ENCODE results near the gene GMNN.
"Not testable (repeated sequence)": the region's sequence is repeated elsewhere in the genome, so short reads cannot be mapped to it uniquely, and the experiment has no call there.

Gene GMNN

DNA sequence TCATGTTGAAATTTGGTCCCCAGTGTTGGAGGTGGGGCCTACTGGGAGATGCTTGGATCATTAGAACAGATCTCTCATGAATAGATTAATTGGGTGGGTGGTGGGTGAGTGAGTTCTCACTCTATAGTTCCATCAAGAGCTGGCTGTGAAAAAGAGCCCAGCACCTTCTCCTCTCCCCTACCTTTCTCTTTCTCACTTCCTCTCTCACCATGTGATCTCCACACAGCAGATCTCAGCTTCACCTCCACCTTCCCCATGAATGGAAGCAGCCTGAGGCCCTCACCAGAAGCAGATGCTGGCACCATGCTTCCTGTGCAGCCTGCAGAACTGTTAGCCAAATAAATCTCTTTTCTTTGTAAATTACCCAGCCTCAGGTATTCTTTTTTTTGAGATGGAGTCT is 12.9 kb upstream of the GMNN start:
- DNase-seq (ENCODE audit: low read depth, low spot score), result no peak

DNA sequence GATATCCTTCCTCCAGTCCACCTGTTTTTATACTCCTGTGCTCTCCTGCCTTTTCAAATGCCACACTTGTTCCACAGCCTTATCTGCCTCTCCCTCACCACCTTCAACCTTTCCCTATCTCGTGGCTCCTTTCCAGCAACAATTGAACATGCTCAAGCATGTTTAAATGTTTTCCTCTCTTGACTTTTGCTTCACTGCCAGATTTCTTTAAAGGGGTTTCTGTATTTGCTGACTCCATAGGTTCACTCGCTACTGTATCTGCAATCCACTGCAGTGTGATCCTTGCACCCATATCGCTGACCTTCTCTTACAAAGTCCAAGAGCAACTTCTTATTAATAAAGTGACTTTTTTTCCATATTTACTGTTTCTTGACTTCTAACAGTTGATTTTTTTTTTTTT is 11.2 kb upstream of the GMNN start:
- no peak for DNase-seq (ENCODE audit: low read depth, low spot score)

DNA sequence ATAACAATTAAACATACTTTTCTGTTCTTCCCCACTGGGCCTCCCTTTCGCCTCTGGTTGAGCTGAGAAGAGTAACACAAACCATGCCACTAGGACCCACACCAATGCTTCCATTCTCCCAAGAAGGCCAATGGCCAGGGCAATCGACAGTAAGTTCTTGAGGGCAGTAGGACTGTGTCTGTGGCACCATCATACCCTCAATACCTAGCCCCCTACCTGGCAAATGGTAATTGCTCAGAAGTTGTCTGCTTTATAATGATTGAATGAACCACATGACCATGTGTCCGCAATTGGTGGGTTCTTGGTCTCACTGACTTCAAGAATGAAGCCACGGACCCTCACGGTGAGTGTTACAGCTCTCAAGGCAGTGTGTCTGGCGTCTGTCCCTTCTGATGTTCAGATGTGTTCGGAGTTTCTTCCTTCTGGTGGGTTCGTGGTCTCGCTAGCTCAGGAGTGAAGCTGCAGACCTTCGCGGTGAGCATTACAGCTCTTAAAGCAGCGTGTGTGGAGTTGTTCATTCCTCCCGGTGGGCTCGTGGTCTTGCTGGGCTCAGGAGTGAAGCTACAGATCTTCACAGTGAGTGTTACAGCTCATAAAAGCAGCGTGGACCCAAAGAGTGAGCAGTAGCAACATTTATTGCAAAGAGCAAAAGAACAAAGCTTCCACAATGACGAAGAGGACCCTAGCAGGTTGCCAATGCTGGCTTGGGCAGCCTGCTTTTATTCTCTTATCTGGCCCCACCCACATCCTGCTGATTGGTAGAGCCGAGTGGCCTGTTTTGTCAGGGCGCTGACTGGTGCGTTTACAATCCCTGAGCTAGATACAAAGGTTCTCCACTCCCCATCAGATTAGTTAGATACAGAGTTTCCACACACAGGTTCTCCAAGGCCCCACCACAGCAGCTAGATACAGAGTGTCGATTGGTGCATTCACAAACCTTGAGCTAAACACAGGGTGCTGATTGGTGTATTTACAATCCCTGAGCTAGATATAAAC is 9.6 kb upstream of the GMNN start:
- DNase-seq (ENCODE audit: low read depth, low spot score), result not testable (repeated sequence)

DNA sequence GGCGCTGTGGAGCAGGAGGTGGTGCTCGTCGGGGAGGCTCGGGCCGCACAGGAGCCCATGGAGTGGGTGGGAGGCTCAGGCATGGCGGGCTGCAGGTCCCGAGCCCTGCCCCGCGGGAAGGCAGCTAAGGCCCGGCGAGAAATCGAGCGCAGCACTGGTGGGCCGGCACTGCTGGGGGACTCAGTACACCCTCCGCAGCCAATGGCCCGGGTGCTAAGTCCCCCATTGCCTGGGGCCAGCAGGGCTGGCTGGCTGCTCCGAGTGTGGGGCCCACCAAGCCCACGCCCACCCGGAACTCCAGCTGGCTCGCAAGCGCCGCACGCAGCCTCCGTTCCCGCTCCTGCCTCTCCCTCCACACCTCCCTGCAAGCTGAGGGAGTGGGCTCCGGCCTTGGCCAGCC is 8.8 kb upstream of the GMNN start:
- DNase-seq (ENCODE audit: low read depth, low spot score), result not testable (repeated sequence)

DNA sequence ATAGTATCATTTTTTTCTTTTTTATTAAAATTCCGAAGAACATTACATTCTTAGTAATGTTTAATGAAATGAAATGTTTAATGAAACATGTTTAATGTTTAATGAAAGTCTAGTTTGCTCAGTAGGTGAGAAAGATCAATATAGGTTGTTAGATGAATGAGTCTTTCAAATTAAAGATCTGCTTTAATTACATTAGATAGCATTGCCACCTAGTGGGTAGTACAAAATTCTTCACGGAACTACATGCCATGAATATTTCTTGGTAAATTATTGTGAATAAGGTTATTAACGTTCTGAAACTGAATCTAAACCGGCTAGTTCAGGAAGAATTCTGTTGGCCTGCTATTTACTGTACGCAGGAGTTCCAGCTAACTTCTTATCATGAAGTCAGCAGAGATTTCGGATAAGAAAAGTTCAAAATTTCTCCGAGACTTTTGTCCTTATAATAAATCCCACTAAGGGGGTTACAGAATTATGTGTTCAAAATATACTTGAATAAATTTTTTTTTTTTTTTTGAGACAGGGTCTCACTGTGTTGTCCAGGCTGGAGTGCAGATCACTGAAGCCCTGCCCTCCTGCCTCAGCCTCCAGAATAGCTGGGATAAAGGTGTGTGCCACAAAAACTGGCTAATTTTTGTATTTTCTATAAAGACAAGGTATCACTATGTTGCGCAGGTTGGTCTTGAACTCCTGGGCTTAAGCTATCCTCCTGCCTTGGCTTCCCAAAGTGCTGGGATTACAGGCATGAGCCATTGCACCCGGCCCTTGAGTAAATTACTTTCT is 7.9 kb upstream of the GMNN start:
- no peak for DNase-seq (ENCODE audit: low read depth, low spot score)

DNA sequence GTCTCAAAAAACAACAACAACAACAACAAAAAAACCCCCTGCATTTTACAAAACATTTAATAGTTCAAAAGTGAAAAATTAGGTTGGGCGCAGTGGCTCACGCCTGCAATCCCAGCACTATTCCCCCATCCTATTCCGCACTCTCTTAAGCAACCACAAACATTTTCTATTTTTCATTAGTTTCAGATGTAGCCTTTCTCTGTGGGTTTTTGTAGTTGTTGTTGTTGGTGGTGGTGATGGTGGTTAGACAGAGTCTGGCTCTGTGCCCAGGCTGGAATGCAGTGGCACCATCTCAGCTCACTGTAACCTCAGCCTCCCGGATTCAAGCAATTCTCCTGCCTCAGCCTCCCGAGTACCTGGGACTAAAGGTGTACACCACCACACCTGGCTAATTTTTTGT is 6.4 kb upstream of the GMNN start:
- DNase-seq (ENCODE audit: low read depth, low spot score), result no peak

DNA sequence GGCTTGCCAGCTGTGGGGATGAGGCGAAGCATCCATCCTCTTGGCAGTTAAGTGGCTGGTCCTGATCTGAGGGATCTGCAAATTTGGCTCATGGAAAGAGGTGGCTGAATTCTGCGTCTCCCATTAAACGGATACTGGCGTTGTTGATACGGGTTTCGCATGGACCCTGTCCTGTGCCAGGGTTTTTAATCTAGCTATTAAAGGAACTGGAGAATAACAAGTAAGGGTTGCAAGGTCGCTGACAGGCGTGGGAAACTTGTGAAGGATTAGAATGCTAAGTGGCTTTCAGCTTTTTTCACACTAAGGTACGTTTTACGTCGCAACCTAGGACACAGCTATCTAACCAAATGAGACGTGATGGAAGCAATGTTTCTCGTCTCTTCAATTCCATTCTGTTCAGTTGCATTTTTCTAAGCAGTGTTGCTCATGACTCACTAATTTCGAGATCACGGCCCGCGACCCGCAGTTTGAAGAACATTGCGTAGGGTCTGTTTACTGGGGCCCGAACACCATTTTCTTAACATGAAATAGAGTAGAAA is 852 bp downstream of the GMNN start:
- DNase-seq (ENCODE audit: low read depth, low spot score), result no peak

DNA sequence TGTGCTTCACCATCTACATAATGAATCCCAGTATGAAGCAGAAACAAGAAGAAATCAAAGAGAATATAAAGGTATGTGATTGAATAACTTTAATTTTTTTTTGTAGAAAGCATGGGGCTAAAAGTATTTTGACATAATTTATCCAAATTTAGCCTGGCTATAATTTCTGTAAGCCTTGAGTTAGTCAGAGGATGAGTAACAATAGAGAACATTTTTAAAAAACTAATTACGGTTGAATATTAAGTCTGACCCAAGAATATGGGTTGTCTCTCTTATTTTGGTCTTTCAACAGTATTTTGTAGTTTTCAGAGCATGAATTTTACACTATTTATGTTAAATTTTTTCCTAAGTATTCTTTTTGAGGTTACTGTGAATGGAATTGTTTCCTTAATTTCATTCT is 2.5 kb downstream of the GMNN start:
- no peak for DNase-seq (ENCODE audit: low read depth, low spot score)

DNA sequence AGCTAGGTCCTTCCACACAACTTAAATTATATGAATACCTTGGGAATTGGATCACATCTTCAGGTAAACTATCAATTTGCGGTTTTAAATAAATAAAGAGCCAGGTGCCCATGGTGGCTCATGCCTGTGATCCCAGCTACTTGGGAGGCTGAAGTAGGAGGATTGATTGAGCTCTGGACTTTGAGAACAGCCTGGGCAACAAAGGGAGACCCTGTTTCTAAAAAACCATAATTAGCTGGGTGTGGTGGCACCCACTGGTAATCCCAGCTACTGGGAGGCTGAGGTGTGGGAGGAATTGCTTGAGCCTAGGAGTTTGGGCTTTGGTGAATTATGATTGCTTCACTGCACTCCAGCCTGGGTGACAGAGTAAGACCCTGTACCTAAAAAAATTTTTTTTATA is 3.4 kb downstream of the GMNN start:
- DNase-seq (ENCODE audit: low read depth, low spot score), result no peak

DNA sequence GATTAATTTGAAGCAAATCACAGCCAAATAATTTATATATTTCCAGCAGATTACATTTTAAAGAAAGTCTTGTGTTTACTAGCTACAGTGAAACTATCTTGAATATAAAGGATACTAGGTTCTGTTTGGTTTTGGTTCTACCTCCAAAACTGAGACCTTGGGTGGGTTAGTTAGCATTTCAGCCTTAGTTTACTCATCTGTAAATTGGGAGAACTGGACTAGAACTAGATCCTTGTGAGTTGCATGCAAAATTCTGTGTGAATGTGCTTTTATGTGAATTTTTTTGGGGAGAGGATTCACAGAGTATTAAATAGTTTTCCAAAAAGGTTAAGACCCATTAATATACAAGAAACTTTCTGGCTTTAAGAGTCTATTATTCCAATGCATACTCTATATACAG is 4.1 kb downstream of the GMNN start:
- DNase-seq (ENCODE audit: low read depth, low spot score), result no peak

DNA sequence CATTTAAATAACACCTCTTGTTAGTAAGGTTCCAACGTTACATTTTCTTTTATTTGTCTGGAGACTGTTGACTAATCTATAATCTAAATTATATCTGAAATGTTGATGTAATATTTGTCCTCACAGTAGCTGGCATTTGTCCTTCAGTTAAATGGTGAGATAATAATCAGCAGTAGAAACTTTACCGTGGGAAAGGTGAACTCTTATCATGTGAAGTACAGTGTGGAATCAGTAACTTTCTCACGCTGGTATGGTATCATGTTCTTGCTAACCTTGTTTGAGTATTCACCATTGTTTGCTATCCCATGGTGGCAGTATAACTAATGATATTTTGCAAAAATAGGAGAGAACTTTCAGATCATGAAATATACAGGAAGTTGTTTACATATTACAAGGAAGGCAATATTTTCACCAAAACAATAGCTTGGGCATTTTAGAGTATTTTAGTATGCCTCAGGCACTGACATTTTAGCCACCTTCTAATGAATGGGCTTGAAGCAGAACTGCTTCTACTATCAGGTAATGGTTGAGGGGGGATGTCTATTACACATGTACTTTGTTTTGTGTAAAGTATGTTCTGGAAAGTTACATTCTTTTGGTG is 4.8 kb downstream of the GMNN start:
- no peak for DNase-seq (ENCODE audit: low read depth, low spot score)

DNA sequence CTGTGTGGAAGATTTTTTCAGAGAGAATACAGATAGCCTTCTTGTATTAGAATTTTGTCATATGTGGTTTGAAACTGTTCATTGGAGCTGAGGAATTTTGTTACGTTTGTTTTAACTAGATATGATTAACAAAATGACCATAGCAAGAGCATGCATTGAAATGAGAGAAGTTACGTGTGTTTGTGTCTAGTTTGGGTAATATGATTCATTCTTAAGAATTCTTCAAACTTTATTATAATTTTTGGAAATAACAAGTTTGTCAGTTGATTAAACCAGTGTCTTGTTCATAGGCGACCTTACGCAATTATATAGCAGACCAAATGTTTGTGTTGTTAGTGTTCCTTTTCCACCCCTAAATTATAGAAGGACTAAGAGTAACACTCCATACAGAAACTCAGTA is 5.5 kb downstream of the GMNN start:
- no peak for DNase-seq (ENCODE audit: low read depth, low spot score)

DNA sequence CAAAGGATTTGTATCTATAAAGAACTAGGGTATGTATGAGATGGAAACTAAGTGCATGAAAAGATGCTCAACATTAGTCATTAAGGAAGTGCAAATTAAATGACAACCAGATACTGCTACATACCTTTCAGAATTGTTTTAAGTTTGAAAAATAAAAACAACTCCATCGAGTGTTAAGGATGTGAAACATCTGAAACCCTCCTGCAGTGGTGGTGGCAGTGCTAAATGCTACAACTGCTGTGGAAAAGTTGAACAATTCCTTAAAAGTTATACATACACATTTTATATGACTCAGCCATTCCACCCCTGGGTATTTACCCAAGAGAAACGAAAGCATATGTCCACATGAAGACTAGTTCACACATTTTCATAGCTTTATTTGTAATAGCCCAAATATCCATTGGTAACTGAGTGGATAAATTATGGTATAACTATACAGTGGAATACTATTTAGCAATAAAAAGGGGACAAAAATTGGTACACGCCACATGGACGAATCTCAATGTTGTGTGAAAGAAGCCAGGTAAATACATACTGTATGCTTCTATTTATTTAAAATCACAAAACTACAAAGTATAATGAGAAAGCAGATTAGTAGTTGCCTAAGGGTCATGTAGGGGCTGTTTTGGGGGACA is 13.4 kb downstream of the GMNN start:
- no peak for DNase-seq (ENCODE audit: low read depth, low spot score)

DNA sequence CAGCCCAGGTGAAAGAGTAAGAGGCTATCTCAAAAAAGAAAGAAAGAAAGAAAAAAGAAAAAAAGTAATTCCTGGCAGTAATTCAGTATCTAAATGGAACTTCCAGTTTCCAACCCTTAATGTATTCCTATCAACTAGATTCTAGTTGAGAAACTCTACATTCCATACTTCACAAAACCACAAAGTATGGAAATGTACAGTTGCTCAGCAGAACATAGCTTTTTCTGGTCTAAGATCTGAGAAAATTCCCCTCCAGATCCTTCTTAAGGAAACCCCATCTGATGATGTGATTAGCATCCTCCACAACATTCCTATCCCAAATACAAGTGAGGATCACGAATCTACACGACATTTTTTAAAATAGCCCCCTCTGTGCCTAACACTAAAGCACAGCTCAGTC is 20.4 kb downstream of the GMNN start:
- DNase-seq (ENCODE audit: low read depth, low spot score), result no peak

DNA sequence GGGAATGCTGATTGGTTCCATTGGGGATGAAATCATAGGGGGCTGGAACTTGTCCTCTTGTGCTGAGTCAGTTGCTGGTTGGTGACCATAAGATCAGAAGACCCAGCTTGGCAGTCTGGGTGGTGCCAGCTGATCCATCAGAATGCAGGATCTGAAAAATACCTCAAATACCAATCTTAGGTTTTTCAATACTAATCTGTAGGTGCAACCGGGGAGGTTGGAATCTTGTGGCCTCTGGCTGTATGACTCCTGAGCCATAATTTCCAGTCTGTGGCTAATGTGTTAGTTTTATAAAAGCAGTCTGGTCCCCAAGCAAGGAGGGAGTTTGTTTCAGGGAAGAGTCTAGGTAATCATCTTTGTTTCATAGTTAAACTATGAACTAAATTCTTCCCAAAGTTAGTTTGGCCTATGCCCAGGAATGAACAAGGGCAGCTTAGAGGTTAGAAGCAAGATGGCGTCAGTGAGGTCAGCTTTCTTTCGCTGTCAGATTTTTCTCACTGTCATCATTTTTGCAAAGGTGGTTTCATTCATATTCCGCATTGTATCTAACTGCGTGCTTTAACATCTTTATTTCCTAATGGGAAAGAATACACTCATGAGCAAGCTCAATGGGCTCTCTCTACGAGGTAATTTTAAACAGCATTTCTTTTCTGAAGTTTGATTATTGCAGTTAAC is 22.0 kb downstream of the GMNN start:
- DNase-seq (ENCODE audit: low read depth, low spot score), result no peak

DNA sequence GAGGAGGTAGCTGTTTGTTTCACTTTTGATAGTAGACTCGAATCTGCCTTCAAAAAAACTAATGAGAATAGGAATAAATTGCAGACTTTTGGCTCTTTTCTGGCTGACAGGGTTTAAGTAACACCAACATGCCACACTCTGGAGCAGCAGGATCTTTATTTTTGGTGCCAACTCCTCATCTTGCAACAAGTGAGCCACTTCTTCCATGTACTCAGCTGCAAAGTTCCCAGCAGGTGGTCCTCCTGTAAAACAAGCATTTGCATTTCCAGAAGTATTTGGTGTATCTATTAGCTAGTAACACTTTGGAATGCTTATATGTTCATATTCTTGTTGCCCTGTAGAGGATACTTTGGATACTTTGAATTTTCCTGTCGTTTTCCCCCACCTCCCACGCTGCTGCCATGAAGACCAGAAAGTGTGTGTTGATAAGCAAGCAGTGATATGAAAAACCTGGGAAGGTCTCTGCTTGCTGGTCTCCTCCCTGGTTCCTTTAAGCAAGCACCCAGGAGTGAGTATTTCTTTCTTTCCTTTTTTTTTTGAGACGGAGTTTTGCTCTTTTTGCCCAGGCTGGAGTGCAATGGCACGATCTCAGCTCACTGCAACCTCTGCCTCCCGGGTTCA is 23.0 kb downstream of the GMNN start:
- DNase-seq (ENCODE audit: low read depth, low spot score), result peak; percentile 5

DNA sequence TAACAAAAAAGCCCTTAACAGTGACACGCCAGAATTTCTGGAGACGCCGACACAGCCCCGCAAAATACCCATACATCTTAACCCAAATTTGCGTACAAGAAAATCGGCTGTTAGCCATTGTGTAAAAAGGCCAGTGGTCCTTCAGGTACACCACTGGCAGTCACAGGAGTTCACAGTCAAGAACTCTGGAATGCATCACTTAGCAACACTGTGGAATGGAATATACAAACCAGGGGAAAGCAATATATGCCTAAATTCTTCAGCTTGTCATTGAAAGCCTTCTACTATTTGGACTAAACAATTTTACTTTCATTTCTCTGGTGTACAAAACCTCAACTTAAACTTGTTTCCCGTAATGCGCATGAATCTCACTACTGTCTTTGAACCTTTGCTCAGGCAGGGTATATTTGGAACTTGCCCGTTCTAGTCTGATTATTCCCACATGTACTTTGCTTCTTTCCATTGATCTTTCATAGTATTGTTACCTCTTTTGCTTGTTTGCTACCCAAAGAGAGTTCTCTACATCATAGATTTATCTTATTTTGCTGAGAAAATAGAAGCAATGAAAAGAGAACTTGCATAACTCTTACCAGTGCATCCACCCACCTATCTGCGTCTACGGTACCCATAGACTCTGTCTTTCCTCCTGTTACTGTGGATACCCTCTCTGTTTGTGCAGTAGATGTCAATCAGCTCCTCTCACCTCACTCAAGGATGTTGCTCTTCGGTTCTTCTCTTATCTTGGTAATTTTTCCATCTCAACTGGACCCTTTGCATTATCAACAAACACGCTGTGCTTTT is 24.2 kb downstream of the GMNN start, which contains the start of gene ARMH2:
Gene ARMH2 (minus strand): TSS at position 178 of the 801 bp plus-strand sequence. CDS start 60 bp downstream, at position 118.
- no peak for DNase-seq (ENCODE audit: low read depth, low spot score)

DNA sequence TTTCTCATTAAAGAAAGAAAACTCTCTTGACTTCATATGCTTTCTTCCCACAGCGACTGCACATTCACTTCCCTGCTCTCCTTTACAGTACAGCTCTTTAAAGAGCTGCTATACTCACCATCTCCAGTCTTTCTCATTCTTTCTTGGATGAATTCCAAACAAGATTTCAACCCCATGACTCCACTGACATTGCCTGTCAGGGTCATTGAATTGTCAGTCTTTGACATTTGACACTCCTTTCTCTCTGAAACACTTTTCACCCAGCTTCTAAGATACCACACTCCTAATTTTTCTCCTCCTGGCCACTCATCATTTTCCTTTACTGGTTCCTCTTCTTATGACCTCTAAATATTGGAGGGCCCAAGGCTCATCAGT is 24.8 kb downstream of the GMNN start:
- DNase-seq (ENCODE audit: low read depth, low spot score), result no peak

DNA sequence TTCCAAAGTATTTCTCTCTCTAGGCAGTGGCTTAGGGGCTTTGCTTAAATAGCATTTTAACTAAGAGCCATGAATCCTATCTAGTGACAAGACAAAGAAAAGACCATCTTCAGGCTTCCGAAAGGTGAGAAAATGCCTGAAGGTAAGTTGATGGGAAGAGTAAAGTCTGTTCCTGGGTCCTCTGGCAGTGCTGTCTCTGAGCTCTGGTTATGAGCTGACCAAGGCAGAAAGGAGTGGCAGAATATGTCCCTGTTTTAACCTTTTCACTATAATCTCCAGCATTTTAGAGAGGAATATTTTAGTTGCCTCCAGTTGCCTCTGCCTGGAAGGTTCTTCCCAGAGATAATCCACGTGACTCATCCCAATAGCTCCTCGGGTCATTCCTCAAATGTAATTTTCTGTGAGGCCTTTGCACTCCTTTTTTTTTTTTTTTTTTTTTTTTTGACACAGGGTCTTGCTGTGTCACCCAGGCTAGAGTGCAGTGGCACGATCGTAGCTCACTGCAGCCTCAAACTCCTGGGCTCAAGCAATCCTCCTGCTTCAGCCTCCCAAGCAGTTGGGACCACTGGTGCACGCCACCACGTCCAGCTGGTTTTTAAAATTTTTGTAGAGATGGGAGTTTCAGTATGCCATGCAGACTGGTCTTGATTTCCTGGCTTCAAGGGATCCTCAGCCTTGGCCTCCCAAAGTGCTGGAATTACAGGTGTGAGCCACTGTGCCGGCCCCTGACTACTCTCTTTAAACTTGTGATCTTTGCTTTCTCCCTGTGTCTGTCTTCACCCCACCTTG is 27.7 kb downstream of the GMNN start:
- DNase-seq (ENCODE audit: low read depth, low spot score), result no peak
